Medulla oblongata (tissue), 1 donor: ENCODE measurements around the gene GATC.
"Not testable (repeated sequence)": the region's sequence is repeated elsewhere in the genome, so short reads cannot be mapped to it uniquely, and the experiment has no call there.

Experiments used
- DNase-seq: peaks from one replicate; pipeline ENCODE4 v3.0.0-alpha.2; 2015; ENCODE audit errors: extremely low spot score

GATC gene

DNA sequence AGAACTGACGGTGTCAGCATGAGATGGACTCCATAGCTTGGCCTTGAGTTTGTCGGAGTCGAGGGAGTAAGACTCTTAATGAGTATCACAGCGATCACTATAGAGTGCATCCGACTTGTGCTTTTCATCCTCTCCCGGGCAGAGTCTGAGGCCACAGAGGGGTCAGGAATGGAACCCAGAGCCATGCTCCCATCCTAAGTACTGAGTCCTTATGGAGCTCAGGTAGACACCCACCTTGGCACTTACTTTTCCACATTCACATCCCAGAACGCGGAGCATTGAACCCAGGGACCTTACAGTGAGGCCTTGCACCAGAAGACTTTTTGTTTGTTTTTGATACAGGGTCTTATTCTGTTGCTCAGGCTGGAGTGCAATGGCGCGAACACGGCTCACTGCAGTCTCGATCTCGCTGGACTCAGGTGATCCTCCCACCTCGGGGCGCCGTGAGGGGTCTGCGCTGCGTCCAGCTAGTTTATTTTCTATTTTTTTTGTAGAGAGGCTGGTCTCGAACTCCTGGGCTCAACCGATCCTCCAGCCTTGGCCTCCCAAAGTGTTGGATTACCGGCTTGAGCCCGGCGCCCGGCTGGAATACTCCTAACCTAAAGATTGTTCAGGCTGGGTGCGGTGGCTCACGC lies 24.0 kb downstream of the GATC start:
- no peak for DNase-seq

DNA sequence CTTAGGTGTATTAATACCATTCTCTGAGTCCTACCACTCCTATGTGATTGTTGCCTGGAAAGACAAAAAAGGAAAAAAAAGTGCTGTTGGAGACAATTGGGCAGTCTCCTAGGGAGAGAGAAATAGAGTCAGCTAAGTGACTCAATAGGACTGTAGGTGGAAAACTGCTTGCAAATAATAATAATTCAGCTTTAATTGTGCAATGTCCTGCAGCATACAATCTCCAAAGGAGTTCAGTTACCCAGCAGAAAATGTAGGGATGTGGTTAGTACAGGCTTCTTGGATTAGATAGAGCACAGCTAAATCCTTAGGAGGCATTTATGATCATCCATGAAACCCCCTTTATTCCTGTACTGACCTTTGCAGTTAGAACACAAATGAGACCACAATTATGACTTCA lies 26.3 kb downstream of the GATC start:
- DNase-seq, result no peak

DNA sequence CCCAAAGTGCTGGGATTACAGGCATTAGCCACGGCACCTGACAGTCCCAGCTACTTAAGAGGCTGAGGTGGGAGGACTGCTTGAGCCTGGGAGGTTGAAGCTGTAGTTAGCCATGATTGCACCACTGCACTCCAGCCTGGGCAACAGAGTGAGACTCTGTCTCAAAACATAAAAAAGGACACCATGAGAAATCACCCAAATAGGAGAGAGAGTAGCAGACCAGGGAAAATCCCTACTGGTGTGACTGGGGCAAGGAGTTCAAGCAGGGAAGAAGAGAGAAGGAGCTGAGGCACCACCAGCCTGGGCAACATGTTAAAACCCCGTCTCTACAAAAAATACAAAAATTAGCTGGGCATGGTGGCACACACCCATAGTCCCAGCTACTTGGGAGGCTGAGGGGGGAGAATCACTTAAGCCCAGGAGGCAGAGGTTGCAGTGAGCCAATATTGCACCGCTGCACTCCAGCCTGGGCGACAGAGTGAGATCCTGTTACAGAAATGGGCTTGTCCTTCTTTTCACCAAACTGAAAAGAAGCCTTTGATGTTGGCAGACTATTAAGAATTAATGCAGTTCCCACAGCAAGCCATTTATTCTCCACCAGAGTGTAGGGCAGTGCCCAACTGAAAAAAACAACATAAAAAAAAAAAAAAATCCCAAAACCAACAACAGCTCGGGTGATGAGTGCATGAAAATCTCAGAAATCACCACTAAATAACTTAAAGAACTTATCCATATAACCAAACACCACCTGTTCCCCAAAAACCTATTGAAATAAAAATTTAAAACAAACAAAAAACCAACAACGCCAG lies 27.8 kb downstream of the GATC start:
- DNase-seq, result no peak

DNA sequence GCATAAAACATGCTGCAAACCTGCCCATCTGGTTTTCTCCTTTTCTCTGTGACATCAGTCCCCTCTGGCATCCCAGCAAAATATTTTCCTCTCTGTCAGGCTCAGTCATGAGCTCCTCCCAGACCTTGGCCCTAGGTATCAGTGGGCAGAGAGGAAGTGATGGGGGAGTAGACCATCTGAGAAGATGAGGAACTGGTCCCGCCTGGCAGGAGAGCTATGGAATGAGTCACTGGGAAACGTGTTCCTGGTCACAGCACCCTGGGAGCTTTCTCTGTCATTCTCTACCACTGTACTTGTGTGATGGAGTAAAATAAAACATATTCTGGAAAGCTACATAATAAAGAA lies 28.3 kb downstream of the GATC start:
- DNase-seq, result peak; percentile 39

DNA sequence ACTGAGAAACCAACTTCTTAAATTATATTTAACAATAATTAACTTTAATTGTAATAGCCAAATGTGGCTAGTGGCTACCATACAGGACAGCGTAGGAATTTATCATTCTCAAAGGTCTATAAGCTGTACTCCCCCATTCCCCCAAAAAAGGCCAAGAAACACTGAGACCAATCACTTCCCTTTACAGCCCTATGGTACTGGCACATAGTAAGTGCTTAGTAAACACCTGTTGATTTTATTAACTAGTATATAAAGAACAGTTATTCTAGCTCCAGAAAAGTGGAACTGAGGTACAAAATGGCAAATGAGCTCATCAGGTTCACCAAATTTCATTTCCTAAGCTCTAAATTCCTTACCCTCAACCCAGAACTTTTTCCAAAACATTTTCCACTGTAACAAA lies 29.4 kb downstream of the GATC start:
- DNase-seq, result no peak

DNA sequence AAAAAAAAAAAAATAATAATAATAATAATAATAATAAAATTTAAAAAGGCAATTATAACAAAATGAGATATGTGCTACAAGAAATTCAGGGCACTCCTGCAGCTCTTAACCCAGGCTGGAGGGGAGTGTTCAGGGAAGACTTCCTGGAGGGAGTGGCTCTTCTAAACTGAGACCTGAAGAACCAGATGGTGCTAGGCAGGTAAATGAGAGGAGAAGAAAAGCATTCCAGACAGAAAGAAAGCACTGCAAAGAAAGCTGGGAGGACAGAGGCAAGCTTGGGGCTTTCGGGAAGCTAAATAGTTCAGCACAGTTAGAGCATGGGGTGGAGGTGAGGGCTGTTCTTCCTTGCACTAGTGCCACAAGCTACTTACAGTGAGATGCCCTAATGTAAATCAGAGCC lies 33.2 kb downstream of the GATC start:
- no peak for DNase-seq

DNA sequence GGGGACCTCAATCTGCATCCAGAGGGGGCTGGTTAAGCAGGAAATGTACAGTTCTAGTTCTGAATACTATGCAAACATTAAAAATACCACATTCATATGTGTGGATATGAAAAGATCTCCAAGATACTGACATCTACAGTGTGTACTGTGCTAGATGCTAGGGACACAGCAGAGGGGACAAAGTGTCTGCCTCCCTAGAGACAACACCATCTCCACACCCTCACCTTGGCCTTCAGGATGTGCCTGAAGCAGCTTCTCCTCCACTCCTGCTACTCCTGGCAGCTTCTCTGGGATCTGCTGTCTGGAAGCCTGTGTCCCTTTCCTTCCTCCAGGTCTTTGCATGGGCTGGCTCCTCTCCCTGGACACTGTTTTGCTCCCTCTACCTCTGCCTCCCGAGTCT lies 34.0 kb downstream of the GATC start:
- DNase-seq, result no peak

DNA sequence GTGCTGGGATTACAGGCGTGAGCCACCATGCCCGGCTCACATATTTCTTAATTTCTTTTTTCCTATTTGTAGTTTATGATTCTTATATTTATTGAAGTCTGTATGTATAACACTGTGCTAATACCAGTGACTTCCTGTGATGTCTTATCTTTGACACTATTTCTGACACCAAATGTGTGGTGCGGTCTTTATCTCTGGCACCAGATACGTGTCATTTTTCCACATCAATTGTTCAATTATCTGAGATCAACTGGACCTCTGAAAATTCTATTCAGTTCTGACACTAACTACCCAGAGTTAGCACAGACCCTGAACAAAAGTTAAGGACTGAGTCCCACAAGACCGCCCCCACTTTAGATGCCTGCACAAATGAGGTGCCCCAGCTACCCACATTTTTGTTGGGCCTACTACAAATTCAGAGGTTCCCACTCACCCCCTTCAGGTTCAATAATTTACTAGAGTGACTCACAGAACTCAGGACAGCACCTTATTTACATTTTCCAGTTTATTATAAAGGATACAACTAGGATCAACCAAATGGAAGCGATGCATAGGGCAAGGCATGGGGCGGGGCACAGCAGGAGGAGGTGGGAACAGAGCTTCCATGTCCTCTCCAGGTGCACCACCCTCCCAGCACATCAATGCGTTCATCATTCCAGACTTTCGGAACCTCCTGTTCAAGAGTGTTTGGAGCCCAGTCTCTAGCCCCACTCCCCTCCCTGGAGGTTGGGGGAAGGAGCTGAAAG lies 35.0 kb downstream of the GATC start:
- DNase-seq, result no peak

DNA sequence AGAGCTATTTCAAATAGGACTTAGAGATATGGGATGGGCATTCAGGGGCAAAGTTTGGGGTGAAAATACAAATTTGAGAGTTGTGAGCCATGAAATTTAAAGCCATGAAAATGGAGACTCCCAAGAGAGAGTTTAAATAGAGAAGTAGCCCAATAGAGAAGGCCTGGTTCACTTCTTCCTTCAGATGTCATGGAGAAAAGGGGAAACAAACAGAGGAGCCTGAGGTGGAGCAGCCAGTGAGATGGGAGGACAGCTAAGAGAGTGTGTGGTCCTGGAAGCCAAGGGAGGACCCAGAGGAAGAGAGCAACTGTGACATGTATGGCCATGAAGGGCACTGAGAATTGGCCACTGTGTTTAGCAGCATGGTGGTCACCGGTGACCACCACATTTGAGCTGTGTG lies 37.4 kb downstream of the GATC start:
- no peak for DNase-seq

DNA sequence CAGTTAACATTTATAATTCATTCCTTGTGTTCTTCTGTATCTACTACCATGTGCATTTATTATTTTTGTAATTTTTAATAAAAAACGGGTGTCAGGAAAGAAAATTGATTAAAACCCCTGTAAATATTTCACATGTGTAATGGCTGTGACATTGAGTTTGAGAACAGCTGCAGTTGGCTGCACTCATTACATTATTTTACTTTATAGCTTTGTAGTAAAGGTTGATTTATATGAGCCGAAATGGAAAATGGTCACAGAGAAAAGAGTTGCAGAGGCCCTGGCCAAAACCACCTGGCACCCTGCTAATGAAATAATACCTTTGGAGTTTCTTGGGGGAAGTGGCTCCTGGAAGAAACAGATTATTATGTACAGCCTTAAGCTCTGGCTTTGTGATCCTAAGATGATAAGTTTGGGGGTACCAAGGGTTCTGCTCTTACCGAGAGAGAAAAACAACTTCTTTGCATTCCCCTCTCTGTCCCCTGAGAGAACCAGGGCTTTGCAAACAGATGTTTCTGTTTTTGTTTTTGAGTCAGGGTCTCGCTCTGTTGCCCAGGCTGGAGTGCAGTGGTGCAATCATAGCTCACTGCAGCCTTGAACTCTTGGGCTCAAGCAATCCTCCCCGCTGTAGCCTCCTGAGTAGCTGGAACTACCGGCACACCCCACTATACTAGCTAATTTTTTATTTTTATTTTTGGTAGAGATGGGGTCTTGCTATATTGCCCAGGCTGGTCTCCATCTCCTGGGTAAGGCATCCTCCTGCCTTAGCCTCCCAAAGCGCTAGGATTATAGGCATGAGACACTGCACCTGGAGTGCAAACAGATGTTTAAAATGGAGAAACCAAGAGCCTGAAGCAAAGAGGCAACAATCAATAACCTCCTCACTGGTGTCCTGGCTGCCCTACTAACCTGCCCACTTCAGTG lies 40.0 kb downstream of the GATC start:
- no peak for DNase-seq

DNA sequence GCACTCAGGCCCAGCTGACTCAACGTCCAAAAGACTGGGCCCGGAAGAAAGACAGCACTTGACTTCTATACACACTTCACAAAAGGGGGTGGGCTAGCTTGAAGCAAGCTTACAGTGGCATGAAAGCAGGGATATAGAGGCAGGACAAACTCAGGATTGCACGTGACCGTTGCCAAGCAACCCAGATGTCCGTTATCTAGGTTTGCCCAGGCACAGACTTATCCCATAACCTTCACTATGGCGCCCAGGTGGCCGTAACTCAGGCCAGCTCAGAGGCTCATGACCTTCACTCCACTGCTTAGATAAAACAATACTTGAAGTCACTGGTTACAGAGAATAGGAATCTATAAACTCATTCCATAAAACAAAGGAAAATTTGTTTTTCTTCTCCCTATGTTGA lies 41.3 kb downstream of the GATC start:
- DNase-seq, result not testable (repeated sequence)

DNA sequence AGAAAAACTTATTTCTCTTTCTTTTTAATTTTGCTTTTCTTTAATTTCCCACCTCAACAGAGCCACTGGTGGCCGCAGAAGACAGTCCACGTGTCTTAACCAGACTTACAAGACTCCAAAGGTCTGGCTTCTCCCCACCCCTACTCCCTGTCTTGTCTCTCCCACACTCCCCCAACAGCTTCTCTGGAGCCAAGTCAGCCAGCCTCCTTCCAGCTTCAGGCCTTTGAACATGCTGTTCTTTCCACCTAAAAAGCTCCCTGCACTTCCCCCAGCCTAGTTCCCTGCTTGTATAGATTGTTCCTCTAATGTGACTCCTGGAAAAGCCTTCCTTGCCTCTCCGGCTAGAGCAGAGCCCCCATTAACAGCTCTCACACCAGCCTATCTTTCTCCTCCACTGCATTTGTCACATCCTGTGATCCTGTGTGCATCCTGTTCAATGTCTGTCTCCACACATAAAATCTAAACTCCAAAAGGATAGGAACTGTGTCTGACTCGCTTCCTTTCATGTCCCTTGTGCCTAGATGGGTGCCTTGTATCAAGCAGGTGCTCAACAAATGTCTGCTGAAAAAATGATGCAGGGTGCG lies 41.9 kb downstream of the GATC start:
- peak; percentile 63 for DNase-seq

DNA sequence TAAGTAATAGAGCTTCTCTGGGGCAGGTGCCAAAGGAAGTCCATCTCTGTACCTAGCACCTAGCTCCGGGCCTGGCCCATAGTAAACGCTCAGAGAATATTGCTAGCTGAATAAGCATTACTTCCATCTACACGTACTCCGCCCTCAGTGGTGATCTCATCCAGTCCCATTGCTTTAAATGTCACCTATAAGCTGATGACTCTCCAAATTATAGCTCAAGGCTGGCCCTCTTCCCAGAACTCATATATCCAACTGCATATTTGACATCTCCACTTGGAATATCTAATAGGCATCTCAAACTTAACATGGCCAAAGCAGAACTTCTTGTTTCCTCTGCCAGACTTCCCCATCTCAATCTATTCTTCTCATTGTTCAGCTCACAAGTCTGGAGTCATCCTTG lies 42.8 kb downstream of the GATC start:
- no peak for DNase-seq

DNA sequence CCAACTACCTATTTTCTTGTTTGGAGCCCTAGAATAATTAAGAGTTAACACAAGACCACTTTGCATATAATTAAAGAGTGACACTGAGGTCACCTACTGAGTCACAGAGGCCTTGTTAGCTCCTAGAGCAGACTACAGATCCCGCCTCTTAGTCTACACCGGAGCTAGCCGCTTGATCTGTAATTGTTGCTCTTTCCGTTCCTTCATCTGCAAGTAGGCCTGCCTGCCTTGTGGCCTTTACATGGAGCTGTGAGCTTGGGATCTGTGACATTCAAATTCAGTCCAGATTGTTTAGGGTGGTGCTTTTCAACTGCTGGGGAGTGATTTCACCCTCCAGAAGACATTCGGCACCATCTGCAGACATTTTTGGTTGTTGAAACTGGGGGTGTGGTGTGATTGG lies 44.1 kb downstream of the GATC start:
- DNase-seq, result no peak

DNA sequence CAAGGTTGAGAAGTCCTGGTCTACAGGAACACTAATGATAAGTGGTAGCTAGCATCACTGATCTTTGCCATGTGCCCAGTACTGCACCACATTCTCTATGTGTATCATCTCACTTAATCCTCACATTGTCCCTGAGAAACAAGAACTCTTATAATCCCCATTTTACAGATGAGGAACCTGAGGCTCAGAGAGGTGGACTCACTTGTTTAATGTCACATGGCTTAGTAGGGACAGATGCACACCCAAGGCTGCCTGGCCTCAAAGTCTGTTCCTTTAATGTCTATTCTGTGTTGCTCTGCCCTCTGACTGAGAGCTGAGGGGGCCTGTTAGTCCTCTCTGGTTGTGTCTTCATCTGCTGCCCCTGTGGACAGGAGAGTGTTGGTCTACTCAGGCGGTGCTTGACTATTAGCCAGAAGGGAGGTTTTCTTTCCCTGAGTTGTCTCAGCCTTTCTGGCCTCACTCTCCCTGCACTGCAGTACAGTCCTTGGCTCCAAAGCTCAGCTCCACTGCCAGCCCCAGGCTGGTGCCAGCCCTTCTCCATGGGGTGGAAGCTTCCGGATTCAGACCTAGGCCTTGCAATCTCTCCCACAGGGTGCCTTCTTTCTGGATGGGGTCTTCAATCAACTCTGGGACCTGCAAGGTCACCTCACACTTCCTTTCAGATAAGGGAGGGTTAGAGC lies 44.7 kb downstream of the GATC start:
- DNase-seq, result peak; percentile 75

DNA sequence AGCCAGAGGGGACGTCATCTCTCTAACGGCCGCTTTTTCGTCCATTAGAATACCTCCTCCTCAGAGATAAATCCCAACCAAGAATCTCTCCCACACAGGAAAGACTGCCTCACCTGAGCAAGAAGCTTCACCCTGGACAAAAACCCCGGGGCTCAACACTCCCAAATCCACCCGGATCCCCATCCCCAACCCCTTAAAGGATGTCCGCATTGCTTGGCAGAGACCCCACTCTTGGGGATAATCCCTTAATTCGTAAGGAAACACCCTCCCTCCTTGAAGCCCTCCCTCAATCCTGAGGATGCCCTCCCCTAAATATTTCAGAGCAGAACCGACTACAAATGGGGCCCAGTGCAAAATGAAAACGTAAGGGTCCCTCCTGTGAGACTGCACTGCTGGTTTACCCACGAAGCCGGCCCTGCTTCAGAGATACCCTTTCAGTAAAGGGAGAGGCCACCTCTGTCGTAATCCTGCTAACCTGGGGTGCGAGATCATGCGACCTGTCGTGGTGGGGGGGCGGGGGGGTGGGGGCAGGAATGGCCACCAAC lies 49.0 kb downstream of the GATC start:
- DNase-seq, result no peak

DNA sequence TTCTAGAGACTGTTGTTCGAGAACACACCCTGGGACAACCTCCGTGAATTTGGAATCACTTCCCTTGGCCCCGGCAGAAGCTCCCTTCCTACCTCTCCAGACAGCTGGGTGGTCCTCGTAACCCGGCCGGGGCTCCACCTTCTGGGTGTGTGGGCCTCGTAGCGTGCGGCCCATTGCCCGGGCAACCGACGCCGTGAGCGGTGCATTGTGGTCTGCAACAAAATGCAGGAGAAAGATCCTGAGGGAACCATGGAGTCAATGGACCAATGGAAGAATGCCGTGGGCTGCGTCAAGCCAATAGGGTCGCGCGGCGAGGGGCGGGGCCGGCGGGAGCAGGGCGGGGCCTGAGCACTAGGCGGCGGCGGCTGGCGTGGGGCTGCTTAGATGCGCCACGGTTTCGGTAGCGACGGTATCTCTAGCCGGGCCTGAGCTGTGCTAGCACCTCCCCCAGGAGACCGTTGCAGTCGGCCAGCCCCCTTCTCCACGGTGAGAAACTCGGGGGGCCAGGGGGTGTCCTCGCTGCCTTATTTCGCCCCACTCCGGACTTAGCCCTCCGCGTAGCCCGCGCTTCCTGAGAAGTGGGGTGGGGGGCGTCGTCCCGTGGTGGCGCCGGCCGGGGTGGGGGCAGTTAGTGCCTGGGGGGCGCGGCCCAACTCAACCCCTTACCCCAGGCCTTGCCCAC lies 49.6 kb downstream of the GATC start, which contains the start of gene DYNLL1:
Gene DYNLL1, plus strand, starts transcription at position 383 of the 682 bp plus-strand sequence. CDS start 309 bp downstream, outside the sequence.
- peak; percentile 95 for DNase-seq

DNA sequence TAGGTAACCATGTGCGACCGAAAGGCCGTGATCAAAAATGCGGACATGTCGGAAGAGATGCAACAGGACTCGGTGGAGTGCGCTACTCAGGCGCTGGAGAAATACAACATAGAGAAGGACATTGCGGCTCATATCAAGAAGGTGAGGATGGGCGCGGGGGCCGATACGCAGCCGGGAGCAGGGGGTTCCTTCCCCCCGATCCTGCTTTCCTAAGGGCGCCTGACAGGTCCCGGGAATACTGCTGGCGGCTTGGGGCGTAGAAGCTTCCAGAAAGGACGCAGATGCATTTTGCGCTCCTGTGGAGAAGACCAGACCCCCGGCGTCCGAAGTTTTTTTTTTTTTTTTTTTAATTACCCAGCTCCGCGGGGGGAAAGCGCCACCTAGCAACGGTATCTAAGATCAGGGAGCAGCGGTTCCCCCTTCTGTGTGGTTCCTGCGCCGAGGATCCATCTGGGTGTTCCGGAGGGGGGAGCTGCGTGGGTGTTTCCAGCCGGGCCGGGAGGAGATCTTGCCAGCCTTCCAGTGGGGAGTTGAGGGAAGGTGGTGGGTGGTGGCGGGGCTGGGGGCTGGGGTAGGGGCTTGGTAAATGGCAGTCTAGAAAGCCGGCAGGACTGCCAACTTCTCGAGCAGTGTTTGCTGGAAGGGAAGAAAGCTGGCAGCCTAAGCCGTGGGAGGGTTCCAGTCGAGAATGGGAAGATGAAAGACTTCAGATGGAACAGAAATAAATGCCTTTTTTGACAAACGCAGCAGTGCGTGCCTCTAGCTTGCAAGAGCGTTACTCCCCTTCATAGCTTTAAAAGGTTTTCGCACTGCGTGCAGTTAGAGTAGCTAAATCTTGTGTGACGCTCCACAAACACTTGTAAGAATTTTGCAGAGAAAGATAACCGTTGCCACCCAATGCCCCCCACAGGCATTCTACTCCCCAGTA lies 50.4 kb downstream of the GATC start:
- DNase-seq, result peak; percentile 83
